ENCODE data around the gene SNX25. TPM values are rescaled to one million over a fixed set of nuclear protein-coding genes. Genes with fewer than 3 reads are reported as not detected.

The SNX25 gene
- polyA plus RNA-seq, 1 of the 3 experiments (the other 2 are of a cell fraction): 8.5 TPM

- no peak overlapping the region for H2AFZ ChIP-seq (ENCODE audit: low read depth)
- CTCF ChIA-PET: interaction anchor here (1.7 kb wide), 1 partner anchor 77 kb away, joined by 4 read pairs; the partner anchor contains the start of gene SNX25
- H4K20me1 ChIP-seq (ENCODE audit: insufficient read depth): no peaks in the 10 kb centered on the region
- no peaks in the 10 kb centered on the region for H3K9me3 ChIP-seq
- POLR2A ChIA-PET: no interaction called here
- no peaks in the 10 kb centered on the region for H3K27me3 ChIP-seq (ENCODE audit: insufficient read depth)
- peaks cover 20% of the 10 kb centered on the region for H3F3A ChIP-seq (replicated peaks; ENCODE audit: insufficient read depth)
- H3K36me3 ChIP-seq (replicated peaks in 1 of 2; ENCODE audit: control insufficient read depth in 1 of 2, insufficient read depth in 2 of 2, low read length in 1 of 2): peaks cover 22 to 37% of the 10 kb centered on the region in 2 experiments
- H3K27ac ChIP-seq (ENCODE audit: low read depth in 2 of 2, low read length in 1 of 2): no peak overlapping the region
- no peak for DNase-seq
- peaks cover 3 to 21% of the 10 kb centered on the region in 2 experiments; a peak in 2 of 4 replicates for H3K4me1 ChIP-seq (ENCODE audit: control insufficient read depth in 1 of 2, insufficient read depth in 2 of 2, low read depth in 1 of 2, low read length in 1 of 2)
- peaks cover 13% of the 10 kb centered on the region; the same call in 1 of the 2 replicates for H3K79me2 ChIP-seq (ENCODE audit: insufficient read depth)
- 78% methylated on average over 3 of the region's 3 CpGs for WGBS (ENCODE audit: low lambda C conversion rate)
- H3K4me3 ChIP-seq (ENCODE audit: low read depth in 2 of 2, low read length in 1 of 2): no peak overlapping the region
- no peak overlapping the region for H3K4me2 ChIP-seq
- H3K9ac ChIP-seq: no peak overlapping the region
- H3K9me2 ChIP-seq: no peaks in the 10 kb centered on the region
- TF ChIP-seq FOXM1 (IDR thresholded peaks at IDR 0.05; ENCODE audit: low read depth) (no peak), RFX5 (IDR thresholded peaks at IDR 0.05; ENCODE audit: low read length) (no peak), IRF3 (IDR thresholded peaks at IDR 0.05; ENCODE audit: low read depth, low read length) (no peak), CTCF (IDR thresholded peaks at IDR 0.05) (no peak), SIN3A (IDR thresholded peaks at IDR 0.05; ENCODE audit: borderline replicate concordance, low read depth, low read length) (no peak), MEF2A (IDR thresholded peaks at IDR 0.05; ENCODE audit: borderline replicate concordance, low read depth) (no peak), GATA2 (CRISPR knock-in tag; IDR thresholded peaks at IDR 0.05) (no peak), ELF1 (IDR thresholded peaks at IDR 0.05) (no peak), REST (IDR thresholded peaks at IDR 0.05; ENCODE audit: low read depth, low read length) (no peak), MXI1 (IDR thresholded peaks at IDR 0.05; ENCODE audit: low read depth, low read length) (no peak), USF1 (IDR thresholded peaks at IDR 0.05; ENCODE audit: borderline replicate concordance, low read depth) (no peak), TAF1 (IDR thresholded peaks at IDR 0.05; ENCODE audit: borderline replicate concordance, low read depth, low read length) (no peak), GABPA (IDR thresholded peaks at IDR 0.05; ENCODE audit: low read depth) (no peak), FOSL2 (IDR thresholded peaks at IDR 0.05; ENCODE audit: borderline replicate concordance, low read depth) (no peak), USF2 (IDR thresholded peaks at IDR 0.05; ENCODE audit: borderline replicate concordance, low read depth, low read length) (no peak), NFIC (IDR thresholded peaks at IDR 0.05; ENCODE audit: borderline replicate concordance) (no peak), RCOR1 (IDR thresholded peaks at IDR 0.05; ENCODE audit: low read length) (no peak), ZBTB33 (IDR thresholded peaks at IDR 0.05; ENCODE audit: borderline replicate concordance, low read depth) (no peak), POLR2AphosphoS5 (IDR thresholded peaks at IDR 0.05; ENCODE audit: low read depth, low read length) (no peak), CHD2 (IDR thresholded peaks at IDR 0.05; ENCODE audit: low read length, partially characterized antibody) (no peak)
Measured at GRCh38 chr4:185286571-185286970, 77.2 kb downstream of the SNX25 start.
